A673 (cell line): Measurements from ENCODE around the gene DTWD2. TPM values are rescaled to one million over a fixed set of nuclear protein-coding genes. Genes with fewer than 3 reads are reported as not detected.

Experiments used
- BruUV-seq: library from RNA; stranded (reverse); fragments of 400-500 nt; replicated peaks from 2 replicates; lab custom pipeline; 2021; lab: Mats Ljungman, UMichigan
- CTCF ChIA-PET: fragments of 300-600 bp; sonication (Branson Sonifier 250); formaldehyde crosslinking; loops from one replicate; lab custom pipeline; 2022; ENCODE audit warnings: antibody characterized with exemption; lab: Charles Lee
- POLR2A ChIA-PET: fragments of 300-600 bp; sonication (Branson Sonifier 250); formaldehyde crosslinking; loops from one replicate; lab custom pipeline; 2022; ENCODE audit warnings: antibody characterized with exemption; ENCODE audit not compliant: low non-redundant PET; lab: Charles Lee
- DNase-seq: peaks from one replicate; pipeline ENCODE4 v3.0.0-alpha.2; 2015; ENCODE audit warnings: low spot score
- H3K27ac ChIP-seq: fragments of 200-600 bp; sonication (generic); 2 replicates; pipeline ENCODE4 v1.5.1; 2016; ENCODE audit warnings: mixed run types, low read depth, mild to moderate bottlenecking, mixed read lengths, antibody characterized with exemption, low read length; ENCODE audit not compliant: poor library complexity, severe bottlenecking
- H3K27me3 ChIP-seq: fragments of 200-600 bp; sonication (generic); replicated peaks from 2 replicates; pipeline ENCODE4 v1.6.1; 2017; ENCODE audit warnings: mixed run types, low read depth, mild to moderate bottlenecking, mixed read lengths, antibody characterized with exemption, low read length; ENCODE audit not compliant: insufficient read depth, poor library complexity
- H3K36me3 ChIP-seq: fragments of 200-600 bp; sonication (generic); 2 replicates; pipeline ENCODE4 v1.6.1; 2016; ENCODE audit warnings: mixed run types, mild to moderate bottlenecking, mixed read lengths, antibody characterized with exemption, low read length; ENCODE audit not compliant: insufficient read depth, poor library complexity, severe bottlenecking
- H3K4me1 ChIP-seq: fragments of 200-600 bp; sonication (generic); 2 replicates; pipeline ENCODE4 v1.6.1; 2017; ENCODE audit warnings: mixed run types, mild to moderate bottlenecking, mixed read lengths, antibody characterized with exemption, low read length; ENCODE audit not compliant: insufficient read depth, poor library complexity, severe bottlenecking
- H3K4me3 ChIP-seq: fragments of 200-600 bp; sonication (generic); 2 replicates; pipeline ENCODE4 v1.5.1; 2016; ENCODE audit warnings: low read depth, mixed run types, mild to moderate bottlenecking, mixed read lengths, low read length; ENCODE audit not compliant: poor library complexity, severe bottlenecking
- H3K9me3 ChIP-seq: fragments of 200-600 bp; sonication (generic); 2 replicates; pipeline ENCODE4 v1.6.1; 2016; ENCODE audit warnings: mixed run types, low read depth, mild to moderate bottlenecking, mixed read lengths, antibody characterized with exemption, low read length; ENCODE audit not compliant: poor library complexity, severe bottlenecking
- EZH2 ChIP-seq: fragments of 200-600 bp; sonication (generic); IDR thresholded peaks from 2 replicates; pipeline ENCODE4 v1.6.1; 2017; ENCODE audit warnings: borderline replicate concordance, low read depth, mild to moderate bottlenecking, mixed read lengths, antibody characterized with exemption, low read length; ENCODE audit not compliant: poor library complexity, severe bottlenecking
- intact Hi-C: fragments of 100-400 bp; cut with micrococcal nuclease; formaldehyde crosslinking; loops from one replicate; pipeline ENCODE4 v1.10.0; 2022; ENCODE audit not compliant: unreplicated experiment
- total RNA-seq: library from RNA; stranded (reverse); gene quantifications from 2 replicates; pipeline ENCODE4 v1.2.3, GENCODE V29; 2021
- TF ChIP-seq, protein P1 (sequence below): fragments of 300-800, 200-600 bp; sonication (generic); conservative IDR thresholded peaks from 2 replicates; pipeline ENCODE4 v1.5.1; 2017; ENCODE audit warnings: low read depth, mild to moderate bottlenecking, antibody characterized with exemption, low read length, moderate library complexity, mixed read lengths

Gene DTWD2
- total RNA-seq, 1 experiment from 2014 or later: 12.1 TPM

DNA sequence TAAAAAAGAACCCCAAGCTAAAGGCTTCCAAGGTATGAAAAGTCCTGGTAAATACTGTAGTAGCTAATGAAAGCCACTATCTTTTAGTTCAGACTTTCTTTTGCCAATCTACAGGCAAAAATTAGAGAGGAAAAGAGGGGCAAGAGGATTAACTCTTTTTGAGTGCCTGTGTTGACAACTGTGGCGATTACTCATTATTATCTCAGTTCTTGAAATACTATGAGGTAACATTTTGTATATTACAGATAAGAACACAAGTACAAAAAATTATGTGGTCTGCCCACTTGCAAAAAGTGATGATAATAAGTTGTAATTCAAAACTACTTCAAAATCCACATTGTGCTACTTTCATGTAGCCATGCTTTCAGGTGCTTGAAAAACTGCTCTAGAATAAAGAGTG, 144.0 kb downstream of the DTWD2 start:
- H3K27me3 ChIP-seq: no peaks in the 10 kb centered on the region
- TF ChIP-seq, protein P1, sequence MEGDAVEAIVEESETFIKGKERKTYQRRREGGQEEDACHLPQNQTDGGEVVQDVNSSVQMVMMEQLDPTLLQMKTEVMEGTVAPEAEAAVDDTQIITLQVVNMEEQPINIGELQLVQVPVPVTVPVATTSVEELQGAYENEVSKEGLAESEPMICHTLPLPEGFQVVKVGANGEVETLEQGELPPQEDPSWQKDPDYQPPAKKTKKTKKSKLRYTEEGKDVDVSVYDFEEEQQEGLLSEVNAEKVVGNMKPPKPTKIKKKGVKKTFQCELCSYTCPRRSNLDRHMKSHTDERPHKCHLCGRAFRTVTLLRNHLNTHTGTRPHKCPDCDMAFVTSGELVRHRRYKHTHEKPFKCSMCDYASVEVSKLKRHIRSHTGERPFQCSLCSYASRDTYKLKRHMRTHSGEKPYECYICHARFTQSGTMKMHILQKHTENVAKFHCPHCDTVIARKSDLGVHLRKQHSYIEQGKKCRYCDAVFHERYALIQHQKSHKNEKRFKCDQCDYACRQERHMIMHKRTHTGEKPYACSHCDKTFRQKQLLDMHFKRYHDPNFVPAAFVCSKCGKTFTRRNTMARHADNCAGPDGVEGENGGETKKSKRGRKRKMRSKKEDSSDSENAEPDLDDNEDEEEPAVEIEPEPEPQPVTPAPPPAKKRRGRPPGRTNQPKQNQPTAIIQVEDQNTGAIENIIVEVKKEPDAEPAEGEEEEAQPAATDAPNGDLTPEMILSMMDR: no peak
- TF ChIP-seq EZH2: no peak
- no peak overlapping the region for H3K27ac ChIP-seq
- ChIA-PET POLR2A (no interaction called here), CTCF (no interaction called here)
- intact Hi-C loops: no loop called here
- no TSS peak for BruUV-seq
- no peaks in the 10 kb centered on the region for H3K4me1 ChIP-seq
- H3K36me3 ChIP-seq: no peaks in the 10 kb centered on the region
- H3K9me3 ChIP-seq: no peaks in the 10 kb centered on the region
- DNase-seq: no peak
- H3K4me3 ChIP-seq: no peak overlapping the region

DNA sequence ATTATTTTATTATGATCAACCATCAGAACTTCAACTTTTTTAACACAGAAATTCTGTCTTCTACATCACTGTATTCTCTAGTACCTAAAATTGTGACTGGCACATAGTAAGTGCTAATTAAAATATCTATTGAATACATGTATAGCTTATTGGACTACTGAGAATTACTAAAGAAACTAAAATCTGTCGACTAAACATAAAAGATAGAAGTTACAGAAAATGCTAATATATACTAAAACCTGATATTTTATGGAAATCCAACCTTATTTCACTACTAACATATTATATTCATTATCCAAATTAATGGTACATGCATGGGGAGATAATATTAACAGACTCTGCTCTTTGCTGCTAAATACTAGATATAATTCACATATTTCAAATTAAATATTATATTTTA, 153.6 kb downstream of the DTWD2 start:
- intact Hi-C loops: no loop called here
- no peak overlapping the region for H3K27ac ChIP-seq
- H3K9me3 ChIP-seq: no peaks in the 10 kb centered on the region
- no peak for DNase-seq
- H3K4me3 ChIP-seq: no peak overlapping the region
- BruUV-seq: no TSS peak
- no peaks in the 10 kb centered on the region for H3K27me3 ChIP-seq
- CTCF ChIA-PET: no interaction called here
- POLR2A ChIA-PET: no interaction called here
- no peaks in the 10 kb centered on the region for H3K4me1 ChIP-seq
- TF ChIP-seq, protein P1: no peak
- no peak for TF ChIP-seq EZH2
- H3K36me3 ChIP-seq: no peaks in the 10 kb centered on the region

DNA sequence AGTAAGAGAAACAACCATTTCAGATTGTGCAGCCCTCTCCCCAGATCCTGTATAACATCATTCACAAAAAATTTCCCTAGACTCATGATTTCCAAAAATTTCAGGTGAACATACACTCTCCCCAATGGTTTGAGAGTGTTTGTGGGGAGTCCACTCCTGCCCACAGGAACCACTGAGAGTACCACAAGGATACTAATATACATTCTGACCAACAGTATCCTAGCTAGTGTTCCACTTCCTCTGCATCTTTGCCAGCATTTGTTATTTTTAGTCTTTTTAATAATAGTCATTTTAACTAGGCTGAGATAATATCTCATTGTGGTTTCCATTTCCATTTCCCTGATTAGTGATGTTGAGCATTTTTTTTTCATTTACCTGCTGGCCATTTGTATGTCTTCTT, 155.4 kb downstream of the DTWD2 start:
- Histone ChIP-seq H3K36me3 (no peaks in the 10 kb centered on the region), H3K4me3 (no peak overlapping the region), H3K9me3 (no peaks in the 10 kb centered on the region), H3K4me1 (no peaks in the 10 kb centered on the region), H3K27ac (no peak overlapping the region), H3K27me3 (no peaks in the 10 kb centered on the region)
- intact Hi-C loops: no loop called here
- BruUV-seq: no TSS peak
- ChIA-PET POLR2A (no interaction called here), CTCF (no interaction called here)
- TF ChIP-seq EZH2: no peak
- TF ChIP-seq, protein P1: no peak
- DNase-seq: no peak
